ENCODE results near the gene SYDE2.
"Not testable (repeated sequence)": the region's sequence is repeated elsewhere in the genome, so short reads cannot be mapped to it uniquely, and the experiment has no call there.

SYDE2 gene

GRCh38 chr1:85214654-85215053 lies 13.8 kb upstream of the SYDE2 start:
- DNase-seq (ENCODE audit: low read depth in 3 of 3): no peak

GRCh38 chr1:85208488-85208887 lies 7.7 kb upstream of the SYDE2 start:
- no peak for DNase-seq (ENCODE audit: low read depth in 3 of 3)

GRCh38 chr1:85203573-85204171 lies 2.9 kb upstream of the SYDE2 start:
- no peak for DNase-seq (ENCODE audit: low read depth in 3 of 3)

GRCh38 chr1:85202864-85203255 lies 2.0 kb upstream of the SYDE2 start:
- DNase-seq (ENCODE audit: low read depth in 3 of 3): no peak

GRCh38 chr1:85202092-85202863 lies 1.5 kb upstream of the SYDE2 start:
- DNase-seq (ENCODE audit: low read depth in 3 of 3): no peak

- DNase-seq (ENCODE audit: low read depth in 3 of 3): peak; percentile 36 to 54 (median 46)
These were observed 700 bp upstream of the SYDE2 start for GRCh38 chr1:85201340-85202091.

- DNase-seq (ENCODE audit: low read depth in 3 of 3): no peak
These were observed 951 bp downstream of the SYDE2 start for GRCh38 chr1:85199667-85200462.

- no peak for DNase-seq (ENCODE audit: low read depth in 3 of 3)
These were observed 2.0 kb downstream of the SYDE2 start for GRCh38 chr1:85198864-85199263.

- DNase-seq (ENCODE audit: low read depth in 3 of 3): no peak
These were observed 4.5 kb downstream of the SYDE2 start for GRCh38 chr1:85196358-85196757.

GRCh38 chr1:85195703-85196102 lies 5.1 kb downstream of the SYDE2 start:
- DNase-seq (ENCODE audit: low read depth in 3 of 3): no peak

- not testable (repeated sequence) for DNase-seq (ENCODE audit: low read depth in 3 of 3)
These were observed 8.7 kb downstream of the SYDE2 start for GRCh38 chr1:85192129-85192528.

- no peak for DNase-seq (ENCODE audit: low read depth in 3 of 3)
These were observed 11.7 kb downstream of the SYDE2 start for GRCh38 chr1:85189120-85189519.

GRCh38 chr1:85188530-85188929 lies 12.3 kb downstream of the SYDE2 start:
- DNase-seq (ENCODE audit: low read depth in 3 of 3): no peak

GRCh38 chr1:85187021-85187420 lies 13.8 kb downstream of the SYDE2 start:
- not testable (repeated sequence) for DNase-seq (ENCODE audit: low read depth in 3 of 3)

GRCh38 chr1:85184245-85184644 lies 16.6 kb downstream of the SYDE2 start:
- no peak for DNase-seq (ENCODE audit: low read depth in 3 of 3)

GRCh38 chr1:85182700-85183099 lies 18.1 kb downstream of the SYDE2 start:
- DNase-seq (ENCODE audit: low read depth in 3 of 3): no peak

GRCh38 chr1:85180869-85181268 lies 19.9 kb downstream of the SYDE2 start:
- no peak for DNase-seq (ENCODE audit: low read depth in 3 of 3)

GRCh38 chr1:85179522-85179921 lies 21.3 kb downstream of the SYDE2 start:
- DNase-seq (ENCODE audit: low read depth in 3 of 3): no peak

- DNase-seq (ENCODE audit: low read depth in 3 of 3): no peak
These were observed 22.4 kb downstream of the SYDE2 start for GRCh38 chr1:85178396-85178795.

GRCh38 chr1:85174503-85174902 lies 26.3 kb downstream of the SYDE2 start:
- no peak for DNase-seq (ENCODE audit: low read depth in 3 of 3)

GRCh38 chr1:85172684-85173337 lies 28.0 kb downstream of the SYDE2 start:
- DNase-seq (ENCODE audit: low read depth in 3 of 3): no peak

Measured in stimulated activated CD4-positive, alpha-beta T cell treated with anti-CD3 and anti-CD28 coated beads, TNF-alpha, amount 100 ng/mL, for 4 hours (primary cell).